Measurements from ENCODE around the gene ZNF92.
"Not testable (repeated sequence)": the region's sequence is repeated elsewhere in the genome, so short reads cannot be mapped to it uniquely, and the experiment has no call there.

The ZNF92 gene

GRCh38 chr7:65373608-65374351 lies at the start of gene ZNF92:
ZNF92 (plus strand) TSS chr7:65373855; CDS start chr7:65373998, 143 bp downstream.
- DNase-seq, result peak; percentile 96 to 97

- peak in 1 of 2 donors; percentile 3 for DNase-seq
Observed at GRCh38 chr7:65325793-65326432, 47.7 kb upstream of the ZNF92 start.

GRCh38 chr7:65338346-65338745 lies 35.3 kb upstream of the ZNF92 start:
- DNase-seq, result no peak

GRCh38 chr7:65339257-65339656 lies 34.4 kb upstream of the ZNF92 start:
- DNase-seq, result no peak

- no peak for DNase-seq
Observed at GRCh38 chr7:65342723-65343629, 30.7 kb upstream of the ZNF92 start.

- DNase-seq, result not testable (repeated sequence)
Observed at GRCh38 chr7:65344541-65344940, 29.1 kb upstream of the ZNF92 start.

- no peak for DNase-seq
Observed at GRCh38 chr7:65354263-65354662, 19.4 kb upstream of the ZNF92 start.

- no peak for DNase-seq
Observed at GRCh38 chr7:65369843-65370242, 3.8 kb upstream of the ZNF92 start.

- DNase-seq, result no peak
Observed at GRCh38 chr7:65371468-65371867, 2.2 kb upstream of the ZNF92 start.

- DNase-seq, result no peak
Observed at GRCh38 chr7:65379318-65379717, 5.7 kb downstream of the ZNF92 start.

- DNase-seq, result no peak
Observed at GRCh38 chr7:65381742-65382141, 8.1 kb downstream of the ZNF92 start.

GRCh38 chr7:65382452-65382851 lies 8.8 kb downstream of the ZNF92 start:
- DNase-seq, result no peak

- no peak for DNase-seq
Observed at GRCh38 chr7:65387891-65388290, 14.2 kb downstream of the ZNF92 start.

GRCh38 chr7:65390588-65390987 lies 16.9 kb downstream of the ZNF92 start:
- DNase-seq, result no peak

GRCh38 chr7:65397730-65398142 lies 24.1 kb downstream of the ZNF92 start:
- no peak for DNase-seq

GRCh38 chr7:65398671-65399070 lies 25.0 kb downstream of the ZNF92 start:
- DNase-seq, result not testable (repeated sequence)

- DNase-seq, result not testable (repeated sequence)
Observed at GRCh38 chr7:65399101-65399500, 25.4 kb downstream of the ZNF92 start.

- DNase-seq, result no peak
Observed at GRCh38 chr7:65404020-65404419, 30.4 kb downstream of the ZNF92 start.

- DNase-seq, result not testable (repeated sequence)
Observed at GRCh38 chr7:65406706-65407105, 33.1 kb downstream of the ZNF92 start.

- DNase-seq, result no peak
Observed at GRCh38 chr7:65409363-65409762, 35.7 kb downstream of the ZNF92 start.

- no peak for DNase-seq
Observed at GRCh38 chr7:65411249-65411648, 37.6 kb downstream of the ZNF92 start.

GRCh38 chr7:65422670-65423069 lies 49.0 kb downstream of the ZNF92 start:
- DNase-seq, result no peak

GRCh38 chr7:65423286-65423685 lies 49.6 kb downstream of the ZNF92 start:
- DNase-seq, result not testable (repeated sequence)
